VCaP (cell line): ENCODE measurements around the gene MAGEL2.
A peak's percentile ranks its signal among the peaks of the same experiment; 100 is the strongest.

Experiments
- H3K27ac ChIP-seq: fragments of 450-650 bp; 2 replicates; pipeline ENCODE4 v1.5.1; 2017
- CTCF ChIP-seq: fragments of 450-650 bp; conservative IDR thresholded peaks from 2 replicates; pipeline ENCODE4 v1.5.1; 2017; ENCODE audit warnings: mild to moderate bottlenecking, moderate library complexity

Gene MAGEL2

GRCh38 chr15:23647421-23648370 is at the start of gene MAGEL2:
Gene MAGEL2 (minus strand): TSS chr15:23647867. CDS start chr15:23647742, 125 bp downstream.
- no peak for TF ChIP-seq CTCF

GRCh38 chr15:23695282-23695681 is 47.6 kb upstream of the MAGEL2 start:
- no peak overlapping the region for H3K27ac ChIP-seq
- TF ChIP-seq CTCF: no peak

More at GRCh38 chr15:23647421-23648370, at the start of gene MAGEL2:
- peak within 1 kb of the TSS; percentile 15; the same call in 1 of the 2 replicates for H3K27ac ChIP-seq

- no peak for TF ChIP-seq CTCF
- H3K27ac ChIP-seq: no peak overlapping the region
Measured at GRCh38 chr15:23694592-23694991, 46.9 kb upstream of the MAGEL2 start.

- TF ChIP-seq CTCF: no peak
- H3K27ac ChIP-seq: no peak overlapping the region
Measured at GRCh38 chr15:23690450-23690852, 42.8 kb upstream of the MAGEL2 start.

GRCh38 chr15:23690015-23690414 is 42.3 kb upstream of the MAGEL2 start:
- H3K27ac ChIP-seq: no peak overlapping the region
- no peak for TF ChIP-seq CTCF

- H3K27ac ChIP-seq: peak within 1 kb of the TSS; percentile 73
- TF ChIP-seq CTCF: no peak
Measured at GRCh38 chr15:23687143-23687470, 39.4 kb upstream of the MAGEL2 start, which contains the start of gene NDN. Gene NDN (minus strand): TSS chr15:23687305. CDS start chr15:23687217, 88 bp downstream.

- H3K27ac ChIP-seq: peak overlapping the region; percentile 73
- no peak for TF ChIP-seq CTCF
Measured at GRCh38 chr15:23686466-23687142, 38.9 kb upstream of the MAGEL2 start.
